Naive thymus-derived CD4-positive, alpha-beta T cell (primary cell): ENCODE results near the gene CPT1B. TPM values are rescaled to one million over a fixed set of nuclear protein-coding genes. Genes with fewer than 3 reads are reported as not detected.
A peak's percentile ranks its signal among the peaks of the same experiment; 100 is the strongest.
"Not testable (repeated sequence)": the region's sequence is repeated elsewhere in the genome, so short reads cannot be mapped to it uniquely, and the experiment has no call there.

Experiments
- ATAC-seq: fragments of 150-1000 bp; cut with Tn5 transposase; 2 replicates; pipeline ENCODE4 v1.10.0; 2021; ENCODE audit warnings: mild to moderate bottlenecking, moderate library complexity
- CTCF ChIA-PET: fragments of 350-600 bp; sonication (Branson Sonifier 250); formaldehyde crosslinking; loops from one replicate; lab custom pipeline; 2021; ENCODE audit warnings: antibody characterized with exemption; lab: Charles Lee
- POLR2A ChIA-PET: fragments of 350-600 bp; sonication (Branson Sonifier 250); formaldehyde crosslinking; loops from one replicate; lab custom pipeline; 2021; ENCODE audit warnings: antibody characterized with exemption, inconsistent platforms; lab: Charles Lee
- DNase-seq, 9 donors: peaks; one replicate each; pipeline versions ENCODE4 v3.0.0 to v3.0.0-alpha.2; 2020 to 2022; ENCODE audit warnings: mixed read lengths in 1 of 9
- H3K27ac ChIP-seq: one replicate; pipeline ENCODE4 v1.7.0; 2013; ENCODE audit warnings: mild to moderate bottlenecking, low read depth, low read length, moderate library complexity
- H3K27me3 ChIP-seq, 2 donors: one replicate each; pipeline ENCODE4 v1.7.0; 2013; ENCODE audit warnings: low read length in 2 of 2, mild to moderate bottlenecking in 2 of 2, moderate library complexity in 2 of 2; ENCODE audit not compliant: control insufficient read depth in 2 of 2, insufficient read depth in 2 of 2
- H3K36me3 ChIP-seq, 3 experiments: 1 replicate in 2 of 3; 2 replicates in 1 of 3; pipeline ENCODE4 v1.7.0; 2013; ENCODE audit warnings: low read length in 3 of 3, mild to moderate bottlenecking in 3 of 3, moderate library complexity in 1 of 3; ENCODE audit not compliant: insufficient read depth in 3 of 3, control insufficient read depth in 2 of 3
- H3K4me1 ChIP-seq, 2 donors: one replicate each; pipeline ENCODE4 v1.7.0; 2013; ENCODE audit warnings: low read length in 2 of 2, mild to moderate bottlenecking in 2 of 2, moderate library complexity in 1 of 2; ENCODE audit not compliant: control insufficient read depth in 2 of 2, insufficient read depth in 2 of 2
- H3K4me3 ChIP-seq: 2 replicates; pipeline ENCODE4 v1.7.0; 2013; ENCODE audit warnings: mild to moderate bottlenecking, low read length
- H3K9me3 ChIP-seq, 3 experiments: 1 replicate in 2 of 3; 2 replicates in 1 of 3; pipeline ENCODE4 v1.7.0; 2013; ENCODE audit warnings: low read length in 3 of 3; ENCODE audit not compliant: control insufficient read depth in 2 of 3
- H3K27ac Mint-ChIP-seq, 9 donors: one replicate each; pipeline ENCODE4 v1.8.0; 2020 to 2022; ENCODE audit warnings: mixed read lengths in 9 of 9, mild to moderate bottlenecking in 8 of 9, moderate library complexity in 5 of 9, inconsistent platforms in 2 of 9
- H3K27me3 Mint-ChIP-seq, 5 donors: one replicate each; pipeline ENCODE4 v1.8.0; 2021 to 2022; ENCODE audit warnings: mixed read lengths in 5 of 5, mild to moderate bottlenecking in 1 of 5
- H3K36me3 Mint-ChIP-seq, 5 donors: one replicate each; pipeline ENCODE4 v1.8.0; 2020 to 2022; ENCODE audit warnings: mixed read lengths in 5 of 5, mild to moderate bottlenecking in 3 of 5, inconsistent platforms in 1 of 5
- H3K4me1 Mint-ChIP-seq, 7 donors: one replicate each; pipeline ENCODE4 v1.8.0; 2020 to 2022; ENCODE audit warnings: mixed read lengths in 7 of 7, mild to moderate bottlenecking in 3 of 7, inconsistent platforms in 1 of 7
- H3K4me3 Mint-ChIP-seq, 10 donors: one replicate each; pipeline ENCODE4 v1.8.0; 2020 to 2022; ENCODE audit warnings: mild to moderate bottlenecking in 10 of 10, mixed read lengths in 10 of 10, moderate library complexity in 6 of 10, inconsistent platforms in 2 of 10
- H3K9me3 Mint-ChIP-seq, 11 donors: one replicate each; pipeline ENCODE4 v1.8.0; 2020 to 2022; ENCODE audit warnings: mixed read lengths in 11 of 11, mild to moderate bottlenecking in 4 of 11, inconsistent platforms in 1 of 11, moderate library complexity in 1 of 11
- intact Hi-C, 2 donors: fragments of 100-400 bp; cut with micrococcal nuclease; formaldehyde crosslinking; loops; one replicate each; pipeline ENCODE4 v1.15.1; 2023
- polyA plus RNA-seq, 2 donors: library from polyadenylated mRNA; unstranded; fragments of 300-500 nt; fragmentation: Illumina TruSeq; gene quantifications; one replicate each; pipeline ENCODE4 v1.2.3, GENCODE V29; 2021
- total RNA-seq, 6 experiments: library from RNA in 5 of 6; stranded (reverse) in 5 of 6; gene quantifications; 1 replicate in 5 of 6; 2 replicates in 1 of 6; pipeline ENCODE4 v1.2.3 and lab custom pipeline; 2021 to 2026

The CPT1B gene
- total and polyA plus RNA-seq, 7 experiments from 2014 or later, result 0.32 to 108 (median 64.8) TPM

- Histone ChIP-seq H3K4me3 (no peak overlapping the region), H3K27ac (no peak overlapping the region), H3K36me3 (no peaks in the 10 kb centered on the region), H3K27me3 (no peaks in the 10 kb centered on the region), H3K4me1 (no peaks in the 10 kb centered on the region), H3K9me3 (no peaks in the 10 kb centered on the region)
- peaks cover 0 to 10% (median 3%) of the 10 kb centered on the region in 7 donors for H3K4me1 Mint-ChIP-seq
- ATAC-seq (no peak), DNase-seq (no peak)
- H3K36me3 Mint-ChIP-seq, result no peaks in the 10 kb centered on the region
- peaks cover 16 to 45% (median 27%) of the 10 kb centered on the region in 5 donors for H3K27me3 Mint-ChIP-seq
- peaks cover 0 to 1% (median 0%) of the 10 kb centered on the region in 11 donors for H3K9me3 Mint-ChIP-seq
- ChIA-PET CTCF (interaction anchor here (0.6 kb wide), 1 partner anchor 11 kb away, joined by 3 read pairs; no protein-coding TSS in a partner anchor), POLR2A (no interaction called here)
- no peak overlapping the region for H3K27ac Mint-ChIP-seq
- intact Hi-C loops, result no loop called here
- no peak overlapping the region for H3K4me3 Mint-ChIP-seq
These were observed 31.8 kb upstream of the CPT1B start for GRCh38 chr22:50610041-50610451.

GRCh38 chr22:50609599-50609998, 31.4 kb upstream of the CPT1B start:
- no peak overlapping the region for H3K27ac ChIP-seq
- H3K4me3 ChIP-seq, result no peak overlapping the region
- H3K9me3 Mint-ChIP-seq, result peaks cover 0 to 1% (median 0%) of the 10 kb centered on the region in 11 donors
- intact Hi-C loops, result no loop called here
- H3K36me3 Mint-ChIP-seq, result no peaks in the 10 kb centered on the region
- no peak for DNase-seq
- peaks cover 0 to 10% (median 3%) of the 10 kb centered on the region in 7 donors for H3K4me1 Mint-ChIP-seq
- POLR2A ChIA-PET, result no interaction called here
- no peaks in the 10 kb centered on the region for H3K36me3 ChIP-seq
- H3K27me3 ChIP-seq, result no peaks in the 10 kb centered on the region
- H3K4me3 Mint-ChIP-seq, result no peak overlapping the region
- H3K9me3 ChIP-seq, result no peaks in the 10 kb centered on the region
- ATAC-seq, result no peak
- H3K27me3 Mint-ChIP-seq, result peaks cover 16 to 46% (median 27%) of the 10 kb centered on the region in 5 donors
- CTCF ChIA-PET, result no interaction called here
- no peaks in the 10 kb centered on the region for H3K4me1 ChIP-seq
- H3K27ac Mint-ChIP-seq, result no peak overlapping the region

GRCh38 chr22:50608996-50609395, 30.8 kb upstream of the CPT1B start:
- H3K27me3 ChIP-seq, result no peaks in the 10 kb centered on the region
- ATAC-seq (no peak), DNase-seq (no peak)
- H3K4me1 ChIP-seq, result no peaks in the 10 kb centered on the region
- H3K4me1 Mint-ChIP-seq, result peaks cover 0 to 10% (median 3%) of the 10 kb centered on the region in 7 donors
- ChIA-PET CTCF (no interaction called here), POLR2A (no interaction called here)
- no peak overlapping the region for H3K4me3 ChIP-seq
- H3K36me3 Mint-ChIP-seq, result no peaks in the 10 kb centered on the region
- intact Hi-C loops, result no loop called here
- no peaks in the 10 kb centered on the region for H3K9me3 ChIP-seq
- no peak overlapping the region for H3K27ac Mint-ChIP-seq
- peak overlapping the region in 1 of 10 donors; percentile 43 for H3K4me3 Mint-ChIP-seq
- no peaks in the 10 kb centered on the region for H3K36me3 ChIP-seq
- peaks cover 16 to 43% (median 27%) of the 10 kb centered on the region in 5 donors for H3K27me3 Mint-ChIP-seq
- no peak overlapping the region for H3K27ac ChIP-seq
- H3K9me3 Mint-ChIP-seq, result no peaks in the 10 kb centered on the region

- ATAC-seq, H3K4me3 ChIP-seq, H3K27ac Mint-ChIP-seq, H3K36me3 ChIP-seq, DNase-seq, H3K27me3 ChIP-seq, H3K36me3 Mint-ChIP-seq, POLR2A ChIA-PET, intact Hi-C loops, H3K9me3 ChIP-seq, H3K4me1 ChIP-seq, H3K4me1 Mint-ChIP-seq, H3K27ac ChIP-seq, H3K9me3 Mint-ChIP-seq: not testable (repeated sequence)
- CTCF ChIA-PET, result interaction anchor here (0.5 kb wide), 1 partner anchor 192 kb away, joined by 4 read pairs; no protein-coding TSS in a partner anchor
- peaks cover 16 to 40% (median 27%) of the 10 kb centered on the region in 5 donors for H3K27me3 Mint-ChIP-seq
- peak overlapping the region in 1 of 10 donors; percentile 43 for H3K4me3 Mint-ChIP-seq
These were observed 30.0 kb upstream of the CPT1B start for GRCh38 chr22:50608058-50608840.

- H3K4me3 Mint-ChIP-seq, result no peak overlapping the region
- no peaks in the 10 kb centered on the region for H3K36me3 ChIP-seq
- no peaks in the 10 kb centered on the region for H3K9me3 ChIP-seq
- no peaks in the 10 kb centered on the region for H3K9me3 Mint-ChIP-seq
- peaks cover 21 to 46% (median 33%) of the 10 kb centered on the region in 5 donors for H3K27me3 Mint-ChIP-seq
- ChIA-PET CTCF (no interaction called here), POLR2A (no interaction called here)
- no peaks in the 10 kb centered on the region for H3K4me1 ChIP-seq
- no peak overlapping the region for H3K27ac ChIP-seq
- no peak overlapping the region for H3K27ac Mint-ChIP-seq
- ATAC-seq, result no peak
- peaks cover 0 to 3% of the 10 kb centered on the region in 2 donors for H3K27me3 ChIP-seq
- DNase-seq, result no peak
- intact Hi-C loops, result no loop called here
- H3K36me3 Mint-ChIP-seq, result no peaks in the 10 kb centered on the region
- H3K4me3 ChIP-seq, result no peak overlapping the region
- H3K4me1 Mint-ChIP-seq, result peaks cover 0 to 7% (median 2%) of the 10 kb centered on the region in 7 donors
These were observed 29.4 kb upstream of the CPT1B start for GRCh38 chr22:50607659-50608020.

GRCh38 chr22:50606946-50607658, 28.9 kb upstream of the CPT1B start:
- no peaks in the 10 kb centered on the region for H3K4me1 ChIP-seq
- H3K27me3 ChIP-seq, result peaks cover 0 to 3% of the 10 kb centered on the region in 2 donors
- no peak for ATAC-seq
- POLR2A ChIA-PET, result interaction anchor here (0.6 kb wide), 1 partner anchor 80 kb away, joined by 4 read pairs; no protein-coding TSS in a partner anchor
- Mint-ChIP-seq H3K27ac (no peak overlapping the region), H3K36me3 (peaks cover 0 to 3% (median 0%) of the 10 kb centered on the region in 5 donors), H3K4me1 (peaks cover 3 to 9% (median 5%) of the 10 kb centered on the region in 7 donors), H3K4me3 (no peak overlapping the region), H3K27me3 (peaks cover 27 to 51% (median 38%) of the 10 kb centered on the region in 5 donors), H3K9me3 (peaks cover 0 to 2% (median 0%) of the 10 kb centered on the region in 11 donors)
- DNase-seq, result no peak
- CTCF ChIA-PET, result no interaction called here
- intact Hi-C loops, result no loop called here
- H3K27ac ChIP-seq, result no peak overlapping the region
- no peak overlapping the region for H3K4me3 ChIP-seq
- H3K36me3 ChIP-seq, result no peaks in the 10 kb centered on the region
- H3K9me3 ChIP-seq, result no peaks in the 10 kb centered on the region
